GM12878 (cell line): ENCODE measurements around the gene DLST. TPM values are rescaled to one million over a fixed set of nuclear protein-coding genes. Genes with fewer than 3 reads are reported as not detected.
A peak's percentile ranks its signal among the peaks of the same experiment; 100 is the strongest.

Source experiments
- ATAC-seq: fragments of 200-7000 bp; cut with Tn5 transposase; 3 replicates; pipeline ENCODE4 v1.9.1; 2020; ENCODE audit warnings: mild to moderate bottlenecking, moderate library complexity
- BruUV-seq: library from RNA; stranded (reverse); fragments of 400-500 nt; replicated peaks from 2 replicates; lab custom pipeline; 2021; lab: Mats Ljungman, UMichigan
- CTCF ChIA-PET: fragments of 300-600 bp; sonication (Branson Sonifier 250); formaldehyde crosslinking; extraction: SDS; loops from one replicate; lab custom pipeline; 2021; ENCODE audit warnings: inconsistent platforms; lab: Yijun Ruan, JAX
- POLR2A ChIA-PET: fragments of 350-600 bp; formaldehyde crosslinking; extraction: SDS; loops from one replicate; lab custom pipeline; 2021; ENCODE audit warnings: inconsistent platforms; lab: Charles Lee
- RAD21 ChIA-PET: fragments of 300-600 bp; sonication (Branson Sonifier 250); formaldehyde crosslinking; loops from one replicate; lab custom pipeline; 2023; ENCODE audit warnings: antibody characterized with exemption; ENCODE audit not compliant: unreplicated experiment; lab: Charles Lee
- SMC1A ChIA-PET: fragments of 300-600 bp; sonication (Branson Sonifier 250); formaldehyde crosslinking; loops from one replicate; lab custom pipeline; 2023; ENCODE audit not compliant: unreplicated experiment, uncharacterized antibody; lab: Charles Lee
- DNase-seq: peaks from one replicate; pipeline ENCODE4 v3.0.0-alpha.2; 2011; ENCODE audit warnings: low read depth, low spot score
- FAIRE-seq: peaks from 3 replicates; lab custom pipeline; 2011; peaks lifted over from hg19 to GRCh38; lab: Jason Lieb, UNC
- H2AFZ ChIP-seq: 2 replicates; pipeline ENCODE4 v1.6.0; 2011; ENCODE audit warnings: low read depth, low read length, control low read depth; ENCODE audit not compliant: control insufficient read depth
- H3K27ac ChIP-seq: 2 replicates; pipeline ENCODE4 v1.5.1; 2011; ENCODE audit warnings: control low read depth; ENCODE audit not compliant: control insufficient read depth, insufficient read depth
- H3K27me3 ChIP-seq, 2 experiments: replicated peaks in 1 of 2; 2 replicates each; pipeline versions ENCODE4 v1.6.0 to v1.6.1; 2011; ENCODE audit warnings: low read length in 1 of 2; ENCODE audit not compliant: control insufficient read depth in 2 of 2, insufficient read depth in 2 of 2
- H3K36me3 ChIP-seq, 2 experiments: 2 replicates each; pipeline ENCODE4 v1.5.1; 2011; ENCODE audit warnings: low read length in 1 of 2; ENCODE audit not compliant: control insufficient read depth in 2 of 2, insufficient read depth in 2 of 2
- H3K4me1 ChIP-seq: 2 replicates; pipeline ENCODE4 v1.6.1; 2011; ENCODE audit warnings: mild to moderate bottlenecking, low read length, moderate library complexity, mixed read lengths; ENCODE audit not compliant: control insufficient read depth, insufficient read depth
- H3K4me2 ChIP-seq: 2 replicates; pipeline ENCODE4 v1.6.0; 2011; ENCODE audit warnings: control low read depth; ENCODE audit not compliant: control insufficient read depth, insufficient read depth
- H3K4me3 ChIP-seq: fragments of 200-600 bp; sonication (generic); 2 replicates; pipeline ENCODE4 v1.5.1; 2016
- H3K79me2 ChIP-seq: 2 replicates; pipeline ENCODE4 v1.6.0; 2011; ENCODE audit warnings: low read length; ENCODE audit not compliant: control insufficient read depth, insufficient read depth
- H3K9ac ChIP-seq: 2 replicates; pipeline ENCODE4 v1.8.0; 2011; ENCODE audit warnings: low read length, control low read depth, mixed read lengths; ENCODE audit not compliant: control insufficient read depth, insufficient read depth
- H3K9me3 ChIP-seq: replicated peaks from 3 replicates; pipeline ENCODE4 v1.5.1; 2011; ENCODE audit warnings: mild to moderate bottlenecking, low read length; ENCODE audit not compliant: control insufficient read depth, insufficient read depth
- H4K20me1 ChIP-seq: 2 replicates; pipeline ENCODE4 v1.6.0; 2011; ENCODE audit not compliant: control insufficient read depth, insufficient read depth
- CHD1 ChIP-seq: IDR thresholded peaks from 2 replicates; pipeline ENCODE4 v1.6.1; 2012; ENCODE audit warnings: low read depth, low read length, improper control_type of control experiment
- CHD2 ChIP-seq: IDR thresholded peaks from 2 replicates; pipeline ENCODE4 v1.6.1; 2011; ENCODE audit warnings: low read depth, low read length, improper control_type of control experiment, borderline replicate concordance
- CREM ChIP-seq: IDR thresholded peaks from 2 replicates; pipeline ENCODE4 v1.6.1; 2014; ENCODE audit warnings: antibody characterized with exemption, low read depth
- FOXK2 ChIP-seq: fragments of 450-650 bp; IDR thresholded peaks from 2 replicates; pipeline ENCODE4 v1.6.1; 2017; ENCODE audit warnings: mild to moderate bottlenecking, moderate library complexity
- IKZF2 ChIP-seq, 2 experiments: fragments of 450-650 bp; IDR thresholded peaks; 2 replicates each; pipeline ENCODE4 v1.6.1; 2017; ENCODE audit warnings: mild to moderate bottlenecking in 2 of 2, moderate library complexity in 2 of 2
- MTA3 ChIP-seq: IDR thresholded peaks from 2 replicates; pipeline ENCODE4 v1.6.1; 2012; ENCODE audit warnings: low read length, inconsistent platforms, borderline replicate concordance
- MXI1 ChIP-seq: fragments of 150-350 bp; IDR thresholded peaks from 2 replicates; pipeline ENCODE4 v1.6.1; 2011; ENCODE audit warnings: low read depth, mild to moderate bottlenecking, inconsistent platforms, low read length, improper control_type of control experiment
- RCOR1 ChIP-seq: conservative IDR thresholded peaks from 2 replicates; pipeline ENCODE4 v1.6.1; 2012; ENCODE audit warnings: low read depth, low read length, improper control_type of control experiment
- TCF7 ChIP-seq: IDR thresholded peaks from 2 replicates; pipeline ENCODE4 v1.6.1; 2014; ENCODE audit warnings: antibody characterized with exemption, borderline replicate concordance
- ZNF687 ChIP-seq: fragments of 450-650 bp; IDR thresholded peaks from 2 replicates; pipeline ENCODE4 v1.6.1; 2017; ENCODE audit warnings: mild to moderate bottlenecking, moderate library complexity
- WGBS: methylation state at CpG from one replicate; pipeline ENCODE4 v1.1.6; 2016; ENCODE audit warnings: low lambda C conversion rate; ENCODE audit not compliant: insufficient replicate concordance, insufficient coverage; ENCODE audit errors: missing lambda C conversion rate; 5-methylcytosine and 5-hydroxymethylcytosine counted together
- in situ Hi-C: fragments of 300-500 bp; cut with MboI; formaldehyde crosslinking; loops from 9 replicates; pipeline ENCODE4 v1.14.3; 2018; ENCODE audit warnings: mixed read lengths
- intact Hi-C: fragments of 100-400 bp; cut with micrococcal nuclease; formaldehyde crosslinking; loops from one replicate; pipeline ENCODE4 v1.14.2; 2022; ENCODE audit not compliant: unreplicated experiment
- polyA plus RNA-seq, 11 experiments: library from polyadenylated mRNA; depleted of rRNA in 4 of 11; unstranded in 6 of 11; stranded (reverse) in 5 of 11; fragments of >200 nt; fragmentation: Nextera tagmentation in 4 of 11; fragmentation: Illumina TruSeq in 1 of 11; extraction: Ambion mirVana in 4 of 11; extraction: Trizol in 1 of 11; gene quantifications; 1 replicate in 1 of 11; 2 replicates in 10 of 11; pipeline versions ENCODE4 v1.2.1 to v1.2.3, GENCODE V29; 2011 to 2016; ENCODE audit warnings: inconsistent platforms in 2 of 11, missing spikeins in 2 of 11, low read depth in 1 of 11
- total RNA-seq, 4 experiments: library from RNA; depleted of rRNA in 3 of 4; stranded (reverse); fragments of >200 nt in 3 of 4; fragmentation: Illumina TruSeq in 1 of 4; extraction: Trizol in 1 of 4; gene quantifications; 2 replicates each; pipeline versions ENCODE4 v1.2.1 to v1.2.3, GENCODE V29; 2013 to 2021
- TF ChIP-seq, protein P1 (sequence below): fragments of 450-650 bp; formaldehyde crosslinking; IDR thresholded peaks from 2 replicates; pipeline ENCODE4 v1.5.0; 2022; ENCODE audit warnings: mild to moderate bottlenecking, missing genetic modification characterization
- TF ChIP-seq, protein P2 (sequence below): fragments of 450-650 bp; IDR thresholded peaks from 2 replicates; pipeline ENCODE4 v1.6.1; 2017; ENCODE audit warnings: borderline replicate concordance

Gene DLST
- total and polyA plus RNA-seq, 10 of the 15 experiments (the other 5 are each of a cell fraction or from before 2014, with no cell fraction given) = 2.9 to 141 (median 67.7) TPM

GRCh38 chr14:74835645-74836250 lies 46.0 kb upstream of the DLST start:
- no peaks in the 10 kb centered on the region for H3K9me3 ChIP-seq
- H3K27ac ChIP-seq = peak overlapping the region; percentile 60
- RAD21 ChIA-PET = interaction anchor here (0.7 to 2.4 kb wide), 8 partner anchors 14 to 228 kb away, joined by 3 to 7 read pairs (median 3); partner anchors contain the start of genes ACYP1 and YLPM1
- H3K36me3 ChIP-seq = peaks cover under 1 to 1% of the 10 kb centered on the region in 2 experiments
- no peak overlapping the region for H3K4me3 ChIP-seq
- in situ Hi-C loops (no loop called here), intact Hi-C loops (no loop called here)
- H3K27me3 ChIP-seq = no peaks in the 10 kb centered on the region
- H2AFZ ChIP-seq = peak overlapping the region; percentile 51; the same call in 1 of the 2 replicates
- peak overlapping the region; percentile 60 for H3K4me2 ChIP-seq
- H3K4me1 ChIP-seq = peaks cover 50% of the 10 kb centered on the region
- DNase-seq (peak; percentile 23), ATAC-seq (peak; percentile 61), FAIRE-seq (peak; percentile 86)
- WGBS = 32% methylated on average over 7 of the region's 7 CpGs
- H4K20me1 ChIP-seq = no peaks in the 10 kb centered on the region
- 0 out of 2 replicates have a peak overlapping the region, but pooled peaks have one; percentile 11 for H3K9ac ChIP-seq
- POLR2A ChIA-PET = interaction anchor here (0.5 to 0.6 kb wide), 4 partner anchors 48 to 1047 kb away, joined by 3 to 4 read pairs (median 3); no protein-coding TSS in a partner anchor
- SMC1A ChIA-PET = interaction anchor here (0.7 to 3.4 kb wide), 11 partner anchors 10 to 227 kb away, joined by 3 to 11 read pairs (median 3); partner anchors contain the start of gene YLPM1
- H3K79me2 ChIP-seq = no peaks in the 10 kb centered on the region
- BruUV-seq = no TSS peak
- CTCF ChIA-PET = interaction anchor here (0.6 to 10.6 kb wide), 9 partner anchors 9 to 227 kb away, joined by 3 to 106 read pairs (median 7); partner anchors contain the start of gene YLPM1
- TF ChIP-seq CREM (no peak), RCOR1 (no peak), MTA3 (no peak), FOXK2 (no peak), CHD2 (no peak), TCF7 (peak; percentile 34; the same call in 1 of the 2 replicates), IKZF2 (IDR thresholded peaks at IDR 0.05) (peak; percentile 61 to 62; a peak in 3 of 4 replicates), CHD1 (no peak), MXI1 (no peak), ZNF687 (0 out of 2 replicates have a peak, but pooled peaks have one; percentile 18)
- TF ChIP-seq, protein P1, sequence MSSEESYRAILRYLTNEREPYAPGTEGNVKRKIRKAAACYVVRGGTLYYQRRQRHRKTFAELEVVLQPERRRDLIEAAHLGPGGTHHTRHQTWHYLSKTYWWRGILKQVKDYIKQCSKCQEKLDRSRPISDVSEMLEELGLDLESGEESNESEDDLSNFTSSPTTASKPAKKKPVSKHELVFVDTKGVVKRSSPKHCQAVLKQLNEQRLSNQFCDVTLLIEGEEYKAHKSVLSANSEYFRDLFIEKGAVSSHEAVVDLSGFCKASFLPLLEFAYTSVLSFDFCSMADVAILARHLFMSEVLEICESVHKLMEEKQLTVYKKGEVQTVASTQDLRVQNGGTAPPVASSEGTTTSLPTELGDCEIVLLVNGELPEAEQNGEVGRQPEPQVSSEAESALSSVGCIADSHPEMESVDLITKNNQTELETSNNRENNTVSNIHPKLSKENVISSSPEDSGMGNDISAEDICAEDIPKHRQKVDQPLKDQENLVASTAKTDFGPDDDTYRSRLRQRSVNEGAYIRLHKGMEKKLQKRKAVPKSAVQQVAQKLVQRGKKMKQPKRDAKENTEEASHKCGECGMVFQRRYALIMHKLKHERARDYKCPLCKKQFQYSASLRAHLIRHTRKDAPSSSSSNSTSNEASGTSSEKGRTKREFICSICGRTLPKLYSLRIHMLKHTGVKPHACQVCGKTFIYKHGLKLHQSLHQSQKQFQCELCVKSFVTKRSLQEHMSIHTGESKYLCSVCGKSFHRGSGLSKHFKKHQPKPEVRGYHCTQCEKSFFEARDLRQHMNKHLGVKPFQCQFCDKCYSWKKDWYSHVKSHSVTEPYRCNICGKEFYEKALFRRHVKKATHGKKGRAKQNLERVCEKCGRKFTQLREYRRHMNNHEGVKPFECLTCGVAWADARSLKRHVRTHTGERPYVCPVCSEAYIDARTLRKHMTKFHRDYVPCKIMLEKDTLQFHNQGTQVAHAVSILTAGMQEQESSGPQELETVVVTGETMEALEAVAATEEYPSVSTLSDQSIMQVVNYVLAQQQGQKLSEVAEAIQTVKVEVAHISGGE (CRISPR knock-in tag) = no peak
- TF ChIP-seq, protein P2, sequence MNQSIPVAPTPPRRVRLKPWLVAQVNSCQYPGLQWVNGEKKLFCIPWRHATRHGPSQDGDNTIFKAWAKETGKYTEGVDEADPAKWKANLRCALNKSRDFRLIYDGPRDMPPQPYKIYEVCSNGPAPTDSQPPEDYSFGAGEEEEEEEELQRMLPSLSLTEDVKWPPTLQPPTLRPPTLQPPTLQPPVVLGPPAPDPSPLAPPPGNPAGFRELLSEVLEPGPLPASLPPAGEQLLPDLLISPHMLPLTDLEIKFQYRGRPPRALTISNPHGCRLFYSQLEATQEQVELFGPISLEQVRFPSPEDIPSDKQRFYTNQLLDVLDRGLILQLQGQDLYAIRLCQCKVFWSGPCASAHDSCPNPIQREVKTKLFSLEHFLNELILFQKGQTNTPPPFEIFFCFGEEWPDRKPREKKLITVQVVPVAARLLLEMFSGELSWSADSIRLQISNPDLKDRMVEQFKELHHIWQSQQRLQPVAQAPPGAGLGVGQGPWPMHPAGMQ = no peak
